ENCODE data around the gene ZNF423. TPM values are rescaled to one million over a fixed set of nuclear protein-coding genes. Genes with fewer than 3 reads are reported as not detected.

Gene ZNF423
- 1.0 and 2.6 TPM in 2 replicates for total RNA-seq

DNA sequence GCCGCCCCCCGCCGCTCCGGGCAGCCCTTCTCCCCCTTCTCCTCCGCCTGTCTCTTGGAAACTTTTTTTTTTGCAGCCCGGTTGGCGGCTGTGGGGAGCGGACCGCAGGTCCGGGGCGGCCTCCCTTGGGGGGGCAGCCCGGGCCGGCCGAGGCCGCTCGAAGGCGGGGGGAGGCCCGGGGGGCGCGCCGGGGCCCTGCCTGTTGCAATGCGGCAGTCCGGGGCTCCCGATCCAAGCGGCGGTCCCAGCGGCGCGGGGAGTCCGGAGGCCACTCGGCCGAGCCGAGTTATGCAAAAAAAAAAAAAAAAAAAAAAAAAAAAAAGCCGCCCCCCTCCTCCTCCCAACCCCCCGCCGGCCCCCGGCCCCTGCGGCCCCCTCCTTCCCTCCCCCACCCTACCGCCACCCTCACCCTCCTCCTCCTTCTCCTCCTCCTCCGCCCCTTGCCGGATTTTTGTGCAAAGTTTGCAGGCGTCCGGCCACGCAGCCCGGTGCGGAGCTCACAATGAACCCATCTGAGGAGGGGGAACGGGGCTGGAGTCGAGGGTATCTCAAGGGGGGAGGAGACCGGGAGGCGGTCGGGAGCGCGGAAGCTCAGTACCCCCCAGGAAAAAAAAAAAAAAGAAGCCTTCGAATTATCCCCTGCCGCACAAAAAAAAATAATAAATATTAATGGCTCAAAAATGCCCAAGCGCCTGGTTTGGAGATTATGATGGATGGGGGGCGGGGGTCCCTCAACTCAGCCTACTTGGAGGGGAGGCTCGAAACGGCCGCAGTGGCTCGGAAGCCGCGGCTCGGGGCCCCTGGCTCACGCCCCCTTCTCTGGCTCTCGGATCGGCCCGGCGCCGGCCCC, at the start of gene ZNF423:
ZNF423 (minus strand) TSS at position 291 of the 850 bp plus-strand sequence. CDS start 338 bp downstream, outside the sequence.

Other genes starting within 250 kb of the ZNF423 start
- gene CNEP1R1, start 169.1 kb upstream of the ZNF423 start, total RNA-seq, result 14.1 and 22.2 TPM in 2 replicates
- 6.9 and 14.2 TPM in 2 replicates for gene HEATR3, start 209.9 kb upstream of the ZNF423 start, total RNA-seq

Data from epithelial cell of alveolus of lung (primary cell).